Epithelial cell of proximal tubule (primary cell): ENCODE results near the gene MRM3. TPM values are rescaled to one million over a fixed set of nuclear protein-coding genes. Genes with fewer than 3 reads are reported as not detected.
A peak's percentile ranks its signal among the peaks of the same experiment; 100 is the strongest.

ENCODE experiments used
- DNase-seq: peaks from one replicate; pipeline ENCODE4 v3.0.0-alpha.2; 2011; ENCODE audit warnings: low read depth
- H3K4me3 ChIP-seq: 2 replicates; pipeline ENCODE4 v1.5.1; 2011; ENCODE audit warnings: low read depth, mild to moderate bottlenecking, low read length
- CTCF ChIP-seq: conservative IDR thresholded peaks from 2 replicates; pipeline ENCODE4 v1.5.1; 2012; ENCODE audit warnings: low read depth, mild to moderate bottlenecking, low read length
- total RNA-seq: library from RNA; depleted of rRNA; stranded (reverse); fragments of >200 nt; gene quantifications from 2 replicates; pipeline ENCODE4 v1.2.3, GENCODE V29; 2015

Gene MRM3
- total RNA-seq, 1 donor from 2014 or later: 18.5 TPM

- TF ChIP-seq CTCF: peak; percentile 77
- peak overlapping the region; percentile 25 for H3K4me3 ChIP-seq
- no peak for DNase-seq
Measured at GRCh38 chr17:794876-795275, 12.7 kb downstream of the MRM3 start.

- TF ChIP-seq CTCF: no peak
- H3K4me3 ChIP-seq: peak overlapping the region; percentile 25
- DNase-seq: no peak
Measured at GRCh38 chr17:795276-795675, 13.1 kb downstream of the MRM3 start.

- DNase-seq: no peak
- no peak overlapping the region for H3K4me3 ChIP-seq
- TF ChIP-seq CTCF: no peak
Measured at GRCh38 chr17:795721-796120, 13.6 kb downstream of the MRM3 start.

GRCh38 chr17:796609-797008 is 14.5 kb downstream of the MRM3 start:
- TF ChIP-seq CTCF: no peak
- no peak for DNase-seq
- no peak overlapping the region for H3K4me3 ChIP-seq

GRCh38 chr17:797236-797840 is 15.2 kb downstream of the MRM3 start:
- TF ChIP-seq CTCF: no peak
- DNase-seq: no peak
- no peak overlapping the region for H3K4me3 ChIP-seq

GRCh38 chr17:798246-798645 is 16.1 kb downstream of the MRM3 start:
- TF ChIP-seq CTCF: no peak
- DNase-seq: no peak
- no peak overlapping the region for H3K4me3 ChIP-seq

GRCh38 chr17:799261-799660 is 17.1 kb downstream of the MRM3 start:
- no peak overlapping the region for H3K4me3 ChIP-seq
- DNase-seq: no peak
- TF ChIP-seq CTCF: no peak
